MM.1S (cell line): ENCODE data around the gene OXCT1.

Experiments used
- CTCF ChIP-seq: fragments of 300-600 bp; sonication (generic); IDR thresholded peaks from 2 replicates; pipeline ENCODE4 v1.5.1; 2016; ENCODE audit warnings: antibody characterized with exemption, low read length, mixed read lengths
- EZH2phosphoT487 ChIP-seq: fragments of 300-600 bp; sonication (generic); IDR thresholded peaks from 2 replicates; pipeline ENCODE4 v1.6.1; 2018; ENCODE audit warnings: antibody characterized with exemption, low read length

GRCh38 chr5:41721516-41721915, 148.7 kb downstream of the OXCT1 start:
- TF ChIP-seq CTCF: no peak
- no peak for TF ChIP-seq EZH2phosphoT487
